GDM1 (cell line): ENCODE data around the gene HPF1.
"Not testable (repeated sequence)": the region's sequence is repeated elsewhere in the genome, so short reads cannot be mapped to it uniquely, and the experiment has no call there.

ENCODE experiments used
- DNase-seq: peaks from one replicate; lab custom pipeline; 2025; lab: John Stamatoyannopoulos, UW

The HPF1 gene

DNA sequence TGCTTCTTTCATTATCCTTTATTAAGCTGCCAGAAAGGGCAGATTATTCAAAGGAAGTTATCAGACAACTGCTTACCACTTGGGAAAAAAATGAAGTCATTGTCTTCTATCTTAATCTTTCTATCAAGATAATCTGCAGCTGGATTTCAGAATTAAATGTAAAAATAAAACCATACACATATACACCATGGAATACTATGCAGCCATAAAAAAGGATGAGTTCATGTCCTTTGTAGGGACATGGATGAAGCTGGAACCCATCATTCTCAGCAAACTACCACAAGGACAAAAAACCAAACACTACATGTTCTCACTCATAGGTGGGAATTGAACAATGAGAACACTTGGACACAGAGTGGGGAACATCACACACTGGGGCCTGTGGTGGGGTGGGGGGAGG is 19.1 kb downstream of the HPF1 start:
- not testable (repeated sequence) for DNase-seq

DNA sequence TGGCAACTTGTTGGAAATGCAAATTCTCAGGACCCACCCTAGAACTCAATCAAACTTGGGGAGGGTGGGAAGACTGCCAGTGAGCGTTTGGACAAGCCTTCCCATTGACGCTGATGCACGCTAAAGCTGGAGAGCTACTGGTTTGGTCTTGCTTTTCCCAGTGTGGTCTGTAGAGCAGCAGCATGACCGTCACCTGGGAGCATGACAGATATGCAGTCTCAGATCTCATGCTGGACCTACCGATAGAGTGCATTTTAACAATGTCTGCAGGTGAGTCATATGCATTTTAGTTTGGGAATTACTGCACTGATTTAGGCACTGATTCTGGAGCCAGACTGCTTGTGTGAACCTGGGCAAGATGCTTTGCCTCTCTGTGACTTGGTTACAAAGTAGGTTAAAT is 27.2 kb downstream of the HPF1 start:
- DNase-seq, result no peak

GRCh38 chr4:169727616-169728015 is 30.1 kb downstream of the HPF1 start:
- no peak for DNase-seq

DNA sequence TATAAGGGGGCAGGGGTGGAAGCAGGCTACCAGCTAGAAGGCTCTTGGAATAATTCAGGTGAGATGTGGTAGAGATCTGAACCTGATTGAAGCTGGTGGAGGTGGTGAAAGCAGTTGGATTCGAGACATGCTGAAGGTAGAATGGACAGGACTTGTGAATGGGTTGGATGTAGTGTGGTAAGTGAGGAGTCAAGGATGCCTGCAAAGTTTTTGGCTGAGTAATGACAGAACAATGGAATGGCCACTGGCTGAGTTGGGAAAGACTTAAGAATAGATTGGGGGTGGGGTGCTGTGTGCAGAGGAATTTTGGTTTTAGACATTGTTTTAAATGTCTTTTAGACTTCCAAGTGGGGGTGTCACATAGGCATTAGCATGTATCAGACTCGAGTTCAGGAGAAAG is 33.5 kb downstream of the HPF1 start:
- no peak for DNase-seq

GRCh38 chr4:169723207-169723965 is 34.4 kb downstream of the HPF1 start:
- no peak for DNase-seq

- DNase-seq, result no peak
These were observed 37.2 kb downstream of the HPF1 start for GRCh38 chr4:169720529-169720928.

DNA sequence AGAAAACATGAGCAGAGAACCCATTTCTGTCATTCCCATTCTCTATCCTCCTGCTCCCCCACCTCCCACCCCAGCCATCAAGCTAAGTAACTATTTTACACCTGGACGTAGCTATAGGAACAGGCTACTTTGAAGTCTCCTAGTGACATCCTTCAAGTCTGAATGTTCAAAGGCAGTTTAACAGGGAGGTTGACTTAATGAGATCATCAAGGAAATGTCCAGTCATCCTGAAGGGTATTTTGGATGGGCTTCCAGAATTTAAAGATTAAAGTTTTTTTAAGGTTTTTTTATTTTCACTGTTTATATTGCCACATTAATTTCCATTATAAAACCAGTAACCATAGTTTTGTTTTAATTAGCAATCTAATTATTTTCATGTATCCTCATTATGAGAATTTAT is 41.1 kb downstream of the HPF1 start:
- no peak for DNase-seq

GRCh38 chr4:169715826-169716225 is 41.9 kb downstream of the HPF1 start:
- no peak for DNase-seq

DNA sequence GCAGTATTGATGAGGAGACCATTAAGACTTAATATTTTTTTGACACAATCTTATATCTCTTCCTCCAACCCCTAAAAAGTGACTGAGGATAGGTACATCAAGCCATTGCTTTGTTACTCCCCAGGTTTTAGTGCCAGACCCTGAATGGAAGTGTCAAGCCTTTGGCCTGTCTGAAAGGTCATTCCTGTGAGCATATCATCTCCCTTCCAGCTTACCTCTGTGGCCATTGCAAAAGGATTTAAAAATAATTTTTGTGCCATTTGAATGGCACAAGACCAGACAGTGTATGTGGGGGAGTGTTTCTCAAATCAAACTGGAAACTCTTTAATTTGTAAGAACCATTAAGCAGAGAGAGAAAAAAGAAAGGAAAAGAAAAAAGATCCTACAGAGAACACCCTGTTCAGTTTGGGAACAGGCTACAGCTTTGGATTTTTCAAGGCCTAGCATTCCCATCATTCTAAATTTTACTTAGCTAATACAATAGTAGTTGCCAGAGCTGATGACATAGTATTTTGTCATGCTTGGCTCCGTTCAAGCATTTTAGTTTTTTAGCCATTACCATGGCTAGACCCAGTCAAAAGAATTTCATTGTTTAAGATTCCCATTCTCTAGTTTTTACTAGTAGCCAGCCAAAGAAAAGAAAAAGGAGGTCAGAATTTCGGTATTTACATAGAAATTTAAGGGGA is 49.6 kb downstream of the HPF1 start:
- DNase-seq, result no peak

GRCh38 chr4:169698331-169698730 is 59.4 kb downstream of the HPF1 start:
- DNase-seq, result no peak

GRCh38 chr4:169690787-169691186 is 67.0 kb downstream of the HPF1 start:
- DNase-seq, result no peak

DNA sequence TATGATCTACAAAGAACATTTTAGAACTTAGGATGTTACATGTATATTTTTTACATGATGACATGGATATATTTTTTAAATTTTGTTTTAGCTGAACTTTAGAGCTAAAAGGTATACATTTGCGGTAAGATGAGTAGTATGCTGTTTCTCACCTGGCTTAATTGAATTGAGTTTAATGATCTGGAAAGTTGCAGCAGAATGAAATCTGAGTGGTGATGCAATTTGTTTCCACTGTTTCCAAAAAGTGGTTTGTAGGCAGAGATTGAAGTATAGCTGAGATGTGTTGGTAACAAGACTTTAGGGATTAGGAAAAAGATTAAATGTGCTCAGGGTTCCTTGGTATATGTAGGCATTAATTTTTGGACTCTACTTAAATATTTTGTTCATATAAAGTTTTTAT is 68.1 kb downstream of the HPF1 start:
- no peak for DNase-seq

- no peak for DNase-seq
These were observed 75.2 kb downstream of the HPF1 start for GRCh38 chr4:169682372-169683047.
